ENCODE measurements around the gene CTDNEP1. TPM values are rescaled to one million over a fixed set of nuclear protein-coding genes. Genes with fewer than 3 reads are reported as not detected.

The CTDNEP1 gene
- total and polyA plus RNA-seq, 2 donors (not counting 3 experiments of a cell fraction or from before 2014, with no cell fraction given), result 130 to 143 TPM

GRCh38 chr17:7228920-7229319 lies 22.6 kb downstream of the CTDNEP1 start:
- no TSS peak for BruUV-seq (replicated peaks)
- Histone ChIP-seq H3K27ac (ENCODE audit: insufficient read depth, low read depth, low read length) (no peak overlapping the region), H3K27me3 (ENCODE audit: control insufficient read depth in 2 of 2, insufficient read depth in 2 of 2, low read length in 2 of 2) (no peaks in the 10 kb centered on the region), H3K9me1 (replicated peaks; ENCODE audit: control insufficient read depth, extremely low read depth, insufficient read depth, low read length) (no peaks in the 10 kb centered on the region), H3K4me2 (ENCODE audit: insufficient read depth, low read length) (no peak overlapping the region), H4K20me1 (replicated peaks; ENCODE audit: control insufficient read depth, extremely low read depth, insufficient read depth, low read length) (peaks cover 4% of the 10 kb centered on the region), H3K4me3 (replicated peaks in 1 of 3; ENCODE audit: insufficient read depth in 1 of 3, low read depth in 1 of 3, low read length in 3 of 3) (no peak overlapping the region), H2AFZ (ENCODE audit: low read depth, low read length) (no peak overlapping the region), H3K9ac (replicated peaks; ENCODE audit: extremely low read depth, insufficient read depth, low read length) (no peak overlapping the region), H3K36me3 (ENCODE audit: control insufficient read depth in 2 of 2, extremely low read depth in 1 of 2, insufficient read depth in 2 of 2, low read length in 2 of 2) (peaks cover 12 to 37% of the 10 kb centered on the region in 2 experiments), H3K79me2 (ENCODE audit: control insufficient read depth, insufficient read depth, low read length) (peaks cover 36% of the 10 kb centered on the region), H3K4me1 (ENCODE audit: control insufficient read depth, extremely low read depth, insufficient read depth, low read length) (no peaks in the 10 kb centered on the region), H3K9me3 (replicated peaks; ENCODE audit: control insufficient read depth, insufficient read depth, low read length) (no peaks in the 10 kb centered on the region)
- DNase-seq (ENCODE audit: low read depth, low spot score), result no peak
- no peak for TF ChIP-seq JUN (IDR thresholded peaks at IDR 0.05; ENCODE audit: borderline replicate concordance, insufficient read depth, insufficient read length, low read depth)
- no peak for TF ChIP-seq POLR2A (IDR thresholded peaks at IDR 0.05; ENCODE audit: low read depth, low read length)
- TF ChIP-seq MAX (IDR thresholded peaks at IDR 0.05; ENCODE audit: insufficient read depth, insufficient read length), result no peak
- no peak for TF ChIP-seq MYC (IDR thresholded peaks at IDR 0.05; ENCODE audit: low read depth, low read length)
- no peak for TF ChIP-seq EZH2 (IDR thresholded peaks at IDR 0.05; ENCODE audit: borderline replicate concordance, low read depth, low read length, severe bottlenecking)
- no peak for TF ChIP-seq GATA2 (IDR thresholded peaks at IDR 0.05; ENCODE audit: insufficient read depth, insufficient read length, low read depth, low read length)
- TF ChIP-seq CTCF (IDR thresholded peaks at IDR 0.05; ENCODE audit: extremely low read depth in 1 of 2, insufficient read depth in 1 of 2, low read depth in 1 of 2, low read length in 2 of 2), result no peak
- TF ChIP-seq FOS (IDR thresholded peaks at IDR 0.05; ENCODE audit: borderline replicate concordance, insufficient read depth, low read length), result no peak
- no peak for TF ChIP-seq POLR2AphosphoS5 (IDR thresholded peaks at IDR 0.05; ENCODE audit: insufficient read depth, low read depth, low read length)
- ChIA-PET POLR2A (no interaction called here), CTCF (no interaction called here)
- intact Hi-C loops (cut with micrococcal nuclease) (no loop called here), dilution Hi-C loops (cut with MboI; ENCODE audit: extremely low pct_ligation_motif_present, low sequenced_read_pairs) (no loop called here)
- no peak for FAIRE-seq

All from endothelial cell of umbilical vein (primary cell).